OCI-LY7 (cell line): ENCODE data around the gene FAM83B. TPM values are rescaled to one million over a fixed set of nuclear protein-coding genes. Genes with fewer than 3 reads are reported as not detected.

Experiments used
- BruUV-seq: library from RNA; stranded (reverse); fragments of 400-500 nt; replicated peaks from 2 replicates; lab custom pipeline; 2021; lab: Mats Ljungman, UMichigan
- CTCF ChIA-PET: fragments of 300-600 bp; sonication (Branson Sonifier 250); formaldehyde crosslinking; loops from one replicate; lab custom pipeline; 2022; ENCODE audit warnings: antibody characterized with exemption; ENCODE audit not compliant: unreplicated experiment; lab: Charles Lee
- POLR2A ChIA-PET: fragments of 300-600 bp; sonication (Branson Sonifier 250); formaldehyde crosslinking; loops from one replicate; lab custom pipeline; 2022; ENCODE audit warnings: antibody characterized with exemption; lab: Charles Lee
- DNase-seq: peaks from one replicate; pipeline ENCODE4 v3.0.0-alpha.2; 2015; ENCODE audit warnings: low spot score
- H2AFZ ChIP-seq: fragments of 200-600 bp; sonication (generic), shearing (Covaris generic); 2 replicates; pipeline ENCODE4 v1.6.1; 2014; ENCODE audit warnings: mild to moderate bottlenecking, antibody characterized with exemption, low read length, moderate library complexity
- H3K27ac ChIP-seq: fragments of 200-600 bp; sonication (generic); 2 replicates; pipeline ENCODE4 v1.5.1; 2014; ENCODE audit warnings: mixed run types, low read depth, mild to moderate bottlenecking, moderate library complexity, low read length, inconsistent platforms; ENCODE audit not compliant: poor library complexity, severe bottlenecking
- H3K36me3 ChIP-seq: fragments of 200-600 bp; sonication (generic); 2 replicates; pipeline ENCODE4 v1.6.1; 2014; ENCODE audit warnings: mild to moderate bottlenecking, antibody characterized with exemption, low read length, moderate library complexity, mixed read lengths; ENCODE audit not compliant: insufficient read depth
- H3K4me1 ChIP-seq: fragments of 200-600 bp; sonication (generic); 2 replicates; pipeline ENCODE4 v1.5.1; 2014; ENCODE audit warnings: mild to moderate bottlenecking, low read length; ENCODE audit not compliant: insufficient read depth, poor library complexity, severe bottlenecking
- H3K4me2 ChIP-seq: fragments of 200-600 bp; sonication (generic); 2 replicates; pipeline ENCODE4 v1.6.1; 2014; ENCODE audit warnings: mild to moderate bottlenecking, low read length
- H3K4me3 ChIP-seq: fragments of 200-600 bp; sonication (generic); 2 replicates; pipeline ENCODE4 v1.5.1; 2014; ENCODE audit warnings: mild to moderate bottlenecking, low read depth, low read length; ENCODE audit not compliant: poor library complexity, severe bottlenecking
- H3K79me2 ChIP-seq: fragments of 200-600 bp; sonication (generic); 2 replicates; pipeline ENCODE4 v1.6.1; 2016; ENCODE audit warnings: low read depth, mild to moderate bottlenecking, low read length, moderate library complexity, mixed read lengths; ENCODE audit not compliant: insufficient read depth
- H3K9me2 ChIP-seq: fragments of 200-600 bp; sonication (generic); 2 replicates; pipeline ENCODE4 v1.6.1; 2016; ENCODE audit warnings: mild to moderate bottlenecking, low read length, mixed read lengths; ENCODE audit not compliant: insufficient read depth
- H3K9me3 ChIP-seq: fragments of 200-600 bp; sonication (generic); 2 replicates; pipeline ENCODE4 v1.6.1; 2014; ENCODE audit warnings: mild to moderate bottlenecking, mixed run types, low read length, mixed read lengths
- H4K20me1 ChIP-seq: fragments of 200-600 bp; sonication (generic); 2 replicates; pipeline ENCODE4 v1.6.1; 2014; ENCODE audit warnings: mild to moderate bottlenecking, antibody characterized with exemption, low read length, moderate library complexity, mixed read lengths; ENCODE audit not compliant: insufficient read depth
- EZH2phosphoT487 ChIP-seq: fragments of 200-600 bp; sonication (generic); IDR thresholded peaks from 2 replicates; pipeline ENCODE4 v1.6.1; 2018; ENCODE audit warnings: low read depth, borderline replicate concordance, mild to moderate bottlenecking, mixed run types, antibody characterized with exemption, low read length, moderate library complexity, mixed read lengths
- intact Hi-C: fragments of 100-400 bp; cut with micrococcal nuclease; formaldehyde crosslinking; loops from one replicate; pipeline ENCODE4 v1.10.0; 2022; ENCODE audit not compliant: unreplicated experiment
- total RNA-seq, 2 experiments: library from RNA; depleted of rRNA in 1 of 2; stranded (reverse); fragments of >200 nt in 1 of 2; shearing (Covaris generic) in 1 of 2; gene quantifications; 2 replicates each; pipeline ENCODE4 v1.2.3, GENCODE V29; 2014 to 2022
- TF ChIP-seq, protein P1 (sequence below): fragments of 200-600 bp; sonication (generic); conservative IDR thresholded peaks from 2 replicates; pipeline ENCODE4 v1.5.1; 2014; ENCODE audit warnings: mild to moderate bottlenecking, antibody characterized with exemption, low read length, moderate library complexity, mixed read lengths

The FAM83B gene
- total RNA-seq, 2 experiments from 2014 or later = not detected

DNA sequence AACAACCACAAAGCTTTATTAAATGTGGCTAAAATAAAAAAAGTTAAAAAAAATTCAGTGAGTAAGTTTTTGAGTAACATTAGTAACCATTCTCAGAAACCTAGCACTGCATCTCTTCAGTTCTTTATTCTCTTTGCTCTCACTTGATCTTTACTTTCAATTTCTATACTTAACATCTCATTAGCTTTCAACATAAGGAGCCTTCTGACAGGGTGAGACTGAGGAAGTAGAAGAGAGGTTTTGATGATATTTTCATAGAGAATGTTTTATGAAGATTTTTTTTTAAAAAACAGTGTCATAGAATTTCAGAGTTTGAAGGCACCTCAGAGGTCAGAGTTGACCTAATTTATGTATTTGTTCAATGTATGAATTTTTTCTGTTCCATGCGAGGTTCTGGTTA is 60.8 kb downstream of the FAM83B start:
- POLR2A ChIA-PET = interaction anchor here (0.5 to 0.7 kb wide), 2 partner anchors 34 to 102 kb away, joined by 3 to 4 read pairs; no protein-coding TSS in a partner anchor
- no peaks in the 10 kb centered on the region for H3K36me3 ChIP-seq
- intact Hi-C loops = no loop called here
- H3K4me3 ChIP-seq = no peak overlapping the region
- no peak for TF ChIP-seq EZH2phosphoT487
- no peak overlapping the region for H3K4me2 ChIP-seq
- H3K79me2 ChIP-seq = no peaks in the 10 kb centered on the region
- H3K27ac ChIP-seq = no peak overlapping the region
- no peaks in the 10 kb centered on the region for H4K20me1 ChIP-seq
- no peak for DNase-seq
- CTCF ChIA-PET = no interaction called here
- H3K9me3 ChIP-seq = no peaks in the 10 kb centered on the region
- H2AFZ ChIP-seq = no peak overlapping the region
- BruUV-seq = no TSS peak
- no peaks in the 10 kb centered on the region for H3K4me1 ChIP-seq
- H3K9me2 ChIP-seq = no peaks in the 10 kb centered on the region

DNA sequence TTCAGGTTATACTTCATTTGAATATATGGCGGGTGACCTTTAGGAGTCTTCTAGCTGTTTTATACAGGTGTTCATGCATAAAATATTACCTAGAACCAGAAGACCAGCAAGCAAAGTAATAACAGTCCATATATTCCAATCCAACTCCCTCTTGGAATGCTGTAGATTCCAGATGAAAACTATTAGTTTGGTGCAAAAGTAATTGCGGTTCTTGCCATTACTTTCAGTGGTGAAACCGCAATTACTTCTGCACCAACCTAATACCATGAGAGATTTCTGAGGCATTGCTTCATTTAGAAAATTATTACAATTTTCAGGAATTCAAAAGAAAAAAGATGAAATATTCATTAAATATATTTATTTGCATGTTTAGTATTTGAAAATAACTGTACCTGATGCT is 62.6 kb downstream of the FAM83B start:
- BruUV-seq = no TSS peak
- TF ChIP-seq EZH2phosphoT487 = no peak
- TF ChIP-seq, protein P1, sequence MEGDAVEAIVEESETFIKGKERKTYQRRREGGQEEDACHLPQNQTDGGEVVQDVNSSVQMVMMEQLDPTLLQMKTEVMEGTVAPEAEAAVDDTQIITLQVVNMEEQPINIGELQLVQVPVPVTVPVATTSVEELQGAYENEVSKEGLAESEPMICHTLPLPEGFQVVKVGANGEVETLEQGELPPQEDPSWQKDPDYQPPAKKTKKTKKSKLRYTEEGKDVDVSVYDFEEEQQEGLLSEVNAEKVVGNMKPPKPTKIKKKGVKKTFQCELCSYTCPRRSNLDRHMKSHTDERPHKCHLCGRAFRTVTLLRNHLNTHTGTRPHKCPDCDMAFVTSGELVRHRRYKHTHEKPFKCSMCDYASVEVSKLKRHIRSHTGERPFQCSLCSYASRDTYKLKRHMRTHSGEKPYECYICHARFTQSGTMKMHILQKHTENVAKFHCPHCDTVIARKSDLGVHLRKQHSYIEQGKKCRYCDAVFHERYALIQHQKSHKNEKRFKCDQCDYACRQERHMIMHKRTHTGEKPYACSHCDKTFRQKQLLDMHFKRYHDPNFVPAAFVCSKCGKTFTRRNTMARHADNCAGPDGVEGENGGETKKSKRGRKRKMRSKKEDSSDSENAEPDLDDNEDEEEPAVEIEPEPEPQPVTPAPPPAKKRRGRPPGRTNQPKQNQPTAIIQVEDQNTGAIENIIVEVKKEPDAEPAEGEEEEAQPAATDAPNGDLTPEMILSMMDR = no peak
- H3K4me2 ChIP-seq = no peak overlapping the region
- H3K4me1 ChIP-seq = no peaks in the 10 kb centered on the region
- no peaks in the 10 kb centered on the region for H3K36me3 ChIP-seq
- ChIA-PET CTCF (no interaction called here), POLR2A (no interaction called here)
- no peaks in the 10 kb centered on the region for H3K9me2 ChIP-seq
- no peaks in the 10 kb centered on the region for H3K79me2 ChIP-seq
- H3K27ac ChIP-seq = no peak overlapping the region
- DNase-seq = no peak
- intact Hi-C loops = no loop called here
- no peaks in the 10 kb centered on the region for H4K20me1 ChIP-seq
- no peaks in the 10 kb centered on the region for H3K9me3 ChIP-seq
- H3K4me3 ChIP-seq = no peak overlapping the region
- no peak overlapping the region for H2AFZ ChIP-seq

DNA sequence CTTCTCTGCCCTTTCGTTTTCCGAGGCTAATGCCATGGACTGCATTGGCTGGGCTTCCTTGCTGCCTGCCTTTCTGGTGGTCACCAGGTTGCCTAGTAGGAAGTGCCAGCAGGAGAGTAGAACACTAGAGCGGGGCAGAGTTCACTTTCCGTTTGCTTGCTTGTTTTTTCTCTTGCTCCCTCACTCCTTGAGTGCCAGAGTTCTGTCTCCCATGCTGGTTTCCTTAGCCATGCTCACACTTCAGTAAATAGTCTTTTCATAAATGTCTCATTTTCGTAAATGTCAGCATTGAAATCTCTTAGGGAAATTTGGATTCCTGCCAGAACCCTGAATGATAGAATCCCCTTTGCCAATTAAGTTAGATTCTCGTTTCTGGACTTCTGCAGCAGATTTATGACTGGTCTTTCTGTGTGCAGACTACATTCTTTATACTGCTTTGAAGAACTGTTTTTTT is 63.9 kb downstream of the FAM83B start:
- no peaks in the 10 kb centered on the region for H3K9me3 ChIP-seq
- H2AFZ ChIP-seq = no peak overlapping the region
- H3K4me3 ChIP-seq = no peak overlapping the region
- H3K4me2 ChIP-seq = no peak overlapping the region
- H3K79me2 ChIP-seq = no peaks in the 10 kb centered on the region
- CTCF ChIA-PET = no interaction called here
- no peak for DNase-seq
- H4K20me1 ChIP-seq = no peaks in the 10 kb centered on the region
- H3K27ac ChIP-seq = no peak overlapping the region
- POLR2A ChIA-PET = no interaction called here
- BruUV-seq = no TSS peak
- no peak for TF ChIP-seq EZH2phosphoT487
- TF ChIP-seq, protein P1 = no peak
- no peaks in the 10 kb centered on the region for H3K9me2 ChIP-seq
- no peaks in the 10 kb centered on the region for H3K4me1 ChIP-seq
- no peaks in the 10 kb centered on the region for H3K36me3 ChIP-seq
- intact Hi-C loops = no loop called here
